Neutrophil (primary cell): ENCODE results near the gene BACE1.
A peak's percentile ranks its signal among the peaks of the same experiment; 100 is the strongest.

ENCODE experiments used
- H3K27ac ChIP-seq: fragments of 200-600 bp; sonication (generic); 2 replicates; pipeline ENCODE4 v1.5.1; 2016; ENCODE audit warnings: mild to moderate bottlenecking, moderate library complexity
- H3K27me3 ChIP-seq: fragments of 200-600 bp; sonication (generic); 2 replicates; pipeline ENCODE4 v1.6.0; 2016; ENCODE audit warnings: mild to moderate bottlenecking
- H3K36me3 ChIP-seq: fragments of 200-600 bp; sonication (generic); 2 replicates; pipeline ENCODE4 v1.5.1; 2017
- H3K4me1 ChIP-seq, 2 experiments: fragments of 200-600 bp in 1 of 2; sonication (generic) in 1 of 2; 1 replicate in 1 of 2; 2 replicates in 1 of 2; pipeline versions ENCODE4 v1.5.1 to v1.6.1; 2013 to 2016; ENCODE audit warnings: low read depth in 1 of 2, low read length in 1 of 2, mild to moderate bottlenecking in 1 of 2, moderate library complexity in 1 of 2; ENCODE audit not compliant: control insufficient read depth in 1 of 2, insufficient read depth in 1 of 2
- H3K4me3 ChIP-seq, 2 experiments: fragments of 200-600 bp in 1 of 2; sonication (generic) in 1 of 2; 1 replicate in 1 of 2; 2 replicates in 1 of 2; pipeline ENCODE4 v1.5.1; 2013 to 2016; ENCODE audit warnings: low read depth in 1 of 2, low read length in 1 of 2, mild to moderate bottlenecking in 1 of 2, moderate library complexity in 1 of 2
- H3K9me3 ChIP-seq: fragments of 200-600 bp; sonication (generic); 2 replicates; pipeline ENCODE4 v1.5.1; 2016
- CTCF ChIP-seq: fragments of 200-600 bp; sonication (generic); IDR thresholded peaks from 2 replicates; pipeline ENCODE4 v1.5.1; 2016; ENCODE audit warnings: antibody characterized with exemption

The BACE1 gene

DNA sequence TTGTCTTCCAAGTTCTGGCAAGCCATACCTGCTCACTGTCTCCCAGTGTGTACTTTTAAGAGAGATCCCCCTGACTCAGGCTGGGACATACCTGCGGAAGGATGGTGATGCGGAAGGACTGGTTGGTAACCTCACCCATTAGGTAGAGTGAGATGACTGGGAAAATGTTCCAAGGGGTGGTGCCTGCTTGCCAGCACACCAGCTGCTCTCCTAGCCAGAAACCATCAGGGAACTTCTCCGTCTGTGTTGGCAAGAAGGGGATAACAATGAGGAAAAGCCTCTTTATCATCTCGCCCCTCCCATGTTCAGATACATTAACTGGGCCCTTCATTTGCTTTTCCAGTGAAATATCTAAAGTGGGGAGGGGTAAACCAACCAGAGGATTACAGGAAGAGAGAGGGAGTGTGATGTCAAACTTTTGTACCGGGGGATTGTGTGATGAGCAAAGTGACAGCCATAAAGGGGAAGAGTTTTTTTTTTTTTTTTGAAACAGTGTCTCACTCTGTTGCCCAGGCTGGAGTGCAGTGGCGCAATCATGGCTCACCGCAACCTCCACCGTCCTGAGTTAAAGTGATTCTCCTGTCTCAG, 25.2 kb downstream of the BACE1 start, which contains the start of gene BACE1-AS:
Gene BACE1-AS (plus strand): TSS at position 538 of the 588 bp plus-strand sequence.
- peaks cover 37% of the 10 kb centered on the region for H3K36me3 ChIP-seq
- H3K9me3 ChIP-seq, result no peaks in the 10 kb centered on the region
- TF ChIP-seq CTCF, result no peak
- H3K4me1 ChIP-seq, result no peaks in the 10 kb centered on the region
- no peak within 1 kb of the TSS for H3K4me3 ChIP-seq
- H3K27me3 ChIP-seq, result no peaks in the 10 kb centered on the region
- H3K27ac ChIP-seq, result peak within 1 kb of the TSS; percentile 22

DNA sequence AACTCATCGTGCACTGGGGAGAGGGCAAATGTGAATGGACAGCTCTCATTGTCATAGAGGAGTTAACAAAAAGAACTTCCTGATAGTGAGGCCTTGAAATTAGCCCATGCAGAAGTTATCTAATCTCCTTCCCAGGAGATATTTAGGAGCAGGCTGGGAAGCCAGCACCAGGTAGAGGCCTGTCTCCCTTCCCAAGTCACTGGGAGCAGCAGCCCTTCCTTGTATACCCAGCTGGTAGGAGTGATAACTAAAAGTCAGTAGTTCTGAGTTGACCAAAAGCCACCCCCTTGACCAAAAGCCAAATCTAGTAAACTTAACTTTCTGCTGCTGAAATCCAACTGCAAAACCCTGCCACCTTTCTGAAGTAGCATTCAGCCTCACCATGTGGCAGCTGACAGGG, 26.3 kb downstream of the BACE1 start:
- peaks cover 48% of the 10 kb centered on the region for H3K36me3 ChIP-seq
- H3K4me3 ChIP-seq, result no peak overlapping the region
- no peaks in the 10 kb centered on the region for H3K9me3 ChIP-seq
- no peak overlapping the region for H3K27ac ChIP-seq
- H3K27me3 ChIP-seq, result no peaks in the 10 kb centered on the region
- TF ChIP-seq CTCF, result no peak
- no peaks in the 10 kb centered on the region for H3K4me1 ChIP-seq

- no peaks in the 10 kb centered on the region for H3K9me3 ChIP-seq
- peaks cover 65% of the 10 kb centered on the region for H3K36me3 ChIP-seq
- H3K27ac ChIP-seq, result no peak overlapping the region
- H3K4me3 ChIP-seq, result no peak overlapping the region
- H3K4me1 ChIP-seq, result no peaks in the 10 kb centered on the region
- no peak for TF ChIP-seq CTCF
- no peaks in the 10 kb centered on the region for H3K27me3 ChIP-seq
Observed at GRCh38 chr11:117287668-117288067, 28.4 kb downstream of the BACE1 start.

DNA sequence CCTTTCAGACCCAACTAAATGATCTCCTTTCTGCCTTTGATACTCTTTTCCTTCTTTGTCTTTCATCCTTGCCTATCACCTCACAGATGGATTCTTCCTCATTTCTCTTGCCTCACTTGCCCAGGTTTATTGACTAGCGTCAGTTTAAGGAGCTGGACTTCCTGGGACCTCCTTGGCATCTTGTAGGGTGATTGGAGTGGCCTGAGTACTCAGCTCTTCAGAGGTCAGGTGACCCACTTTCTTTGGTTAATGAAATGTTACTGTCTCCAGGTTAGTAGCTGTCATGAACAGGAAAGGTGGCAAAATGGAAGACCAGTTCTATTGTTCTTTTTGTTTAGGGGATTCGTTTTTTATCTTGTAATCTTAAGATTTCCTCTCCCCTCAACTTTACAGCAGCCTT, 29.5 kb downstream of the BACE1 start:
- Histone ChIP-seq H3K27ac (no peak overlapping the region), H3K9me3 (no peaks in the 10 kb centered on the region), H3K4me3 (no peak overlapping the region), H3K4me1 (no peaks in the 10 kb centered on the region), H3K27me3 (no peaks in the 10 kb centered on the region), H3K36me3 (peaks cover 75% of the 10 kb centered on the region)
- TF ChIP-seq CTCF, result no peak

DNA sequence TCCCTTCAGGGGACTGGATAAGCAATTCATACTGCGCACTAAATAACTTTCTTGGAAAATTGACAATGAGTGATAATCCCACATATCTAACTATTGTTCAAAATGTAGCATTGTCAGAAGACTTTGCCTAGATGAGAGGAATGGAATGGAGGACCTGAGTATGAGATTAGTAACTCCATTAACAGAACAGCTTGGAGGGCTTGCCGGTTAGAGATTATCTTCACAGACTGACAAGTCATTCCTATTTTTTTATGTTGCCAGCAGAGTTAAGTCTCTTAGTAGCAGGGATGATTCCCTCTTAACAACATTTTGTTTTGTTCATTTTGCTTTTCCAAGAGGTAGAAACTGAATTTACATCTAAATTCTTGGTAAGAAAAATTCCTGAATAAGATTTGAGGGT, 32.0 kb downstream of the BACE1 start:
- no peak overlapping the region for H3K4me3 ChIP-seq
- H3K27ac ChIP-seq, result no peak overlapping the region
- no peak for TF ChIP-seq CTCF
- peaks cover 64% of the 10 kb centered on the region for H3K36me3 ChIP-seq
- H3K27me3 ChIP-seq, result no peaks in the 10 kb centered on the region
- no peaks in the 10 kb centered on the region for H3K9me3 ChIP-seq
- no peaks in the 10 kb centered on the region for H3K4me1 ChIP-seq
